Activated CD8-positive, alpha-beta memory T cell treated with anti-CD3 and anti-CD28 coated beads for 48 hours (primary cell): ENCODE measurements around the gene ADTRP.

Experiments used
- DNase-seq, 3 experiments: peaks; one replicate each; pipeline ENCODE4 v3.0.0-alpha.2; 2020; ENCODE audit warnings: low read depth in 2 of 3, low spot score in 2 of 3

ADTRP gene

DNA sequence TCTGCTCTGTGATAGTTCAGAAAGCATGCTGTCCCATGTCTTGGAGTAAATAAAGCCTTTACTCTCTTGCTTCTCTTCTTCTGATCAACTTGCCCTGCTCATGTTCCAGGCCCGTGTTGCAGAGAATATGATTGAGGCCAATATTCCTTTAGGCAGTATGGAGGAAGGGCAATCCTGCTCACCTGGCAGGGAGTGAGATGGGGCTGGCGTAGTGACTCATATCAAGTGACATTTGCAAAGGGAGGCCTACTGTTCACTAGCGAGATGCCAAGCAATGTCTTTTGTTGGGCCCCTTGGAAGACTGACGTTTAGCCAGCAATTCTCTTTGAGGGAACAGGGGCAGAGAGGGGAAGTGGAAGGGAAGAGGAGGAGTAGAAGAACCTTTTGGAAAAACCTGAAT, 19.7 kb downstream of the ADTRP start:
- no peak for DNase-seq

DNA sequence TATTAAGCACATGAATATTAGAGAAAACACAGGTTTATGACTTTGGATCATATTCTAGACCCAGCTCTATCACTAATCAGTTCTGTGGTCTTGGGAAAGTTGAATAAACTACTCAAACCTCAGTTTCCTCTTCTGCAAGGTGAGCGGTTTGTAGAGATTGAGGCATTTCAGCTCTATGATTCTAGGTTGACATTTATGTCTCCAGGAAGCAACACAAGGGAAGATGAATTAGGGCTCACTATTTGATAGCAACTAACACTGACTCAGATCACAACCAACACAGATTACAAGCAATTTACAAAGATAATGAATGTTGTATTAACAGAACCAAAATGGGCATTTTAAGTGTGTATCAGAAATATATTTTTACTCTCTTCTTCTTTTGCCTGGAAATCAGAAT, 21.9 kb downstream of the ADTRP start:
- DNase-seq = no peak

DNA sequence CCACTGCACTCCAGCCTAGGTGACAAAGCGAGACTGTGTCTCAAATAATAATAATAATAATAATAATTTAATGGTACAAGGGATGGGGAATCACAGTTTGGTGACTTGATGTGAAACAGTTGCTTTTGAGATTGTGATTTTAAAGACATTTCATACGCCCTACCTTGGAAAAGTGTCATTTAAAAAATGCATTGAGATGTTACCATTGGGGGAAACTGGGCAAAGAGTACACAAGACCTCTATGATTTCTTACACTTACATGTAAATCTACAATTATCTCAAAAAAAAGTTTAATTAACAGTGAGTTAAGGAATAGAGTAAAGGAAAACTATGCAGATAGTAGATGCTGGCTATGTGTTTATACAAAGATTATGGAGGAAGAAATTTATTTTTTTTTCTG, 22.3 kb downstream of the ADTRP start:
- DNase-seq = no peak

DNA sequence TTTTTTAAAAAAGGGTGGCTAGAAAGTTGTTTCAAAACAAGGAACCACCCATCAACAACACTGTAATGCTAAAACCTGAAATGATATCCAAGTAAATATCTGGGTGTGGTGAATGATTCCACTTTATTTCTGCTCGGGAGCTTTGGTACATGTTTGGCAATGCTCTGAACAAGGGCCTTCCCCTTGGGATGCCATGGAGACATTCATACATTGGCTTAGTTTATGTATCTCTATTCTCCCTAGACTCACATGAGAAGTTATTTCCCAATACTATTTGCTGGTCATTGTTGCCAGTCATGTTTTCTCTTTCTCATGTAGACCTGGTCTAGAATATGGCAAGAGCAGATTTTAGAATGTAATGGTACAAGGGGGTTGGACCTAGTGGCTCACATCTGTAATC, 22.9 kb downstream of the ADTRP start:
- no peak for DNase-seq

DNA sequence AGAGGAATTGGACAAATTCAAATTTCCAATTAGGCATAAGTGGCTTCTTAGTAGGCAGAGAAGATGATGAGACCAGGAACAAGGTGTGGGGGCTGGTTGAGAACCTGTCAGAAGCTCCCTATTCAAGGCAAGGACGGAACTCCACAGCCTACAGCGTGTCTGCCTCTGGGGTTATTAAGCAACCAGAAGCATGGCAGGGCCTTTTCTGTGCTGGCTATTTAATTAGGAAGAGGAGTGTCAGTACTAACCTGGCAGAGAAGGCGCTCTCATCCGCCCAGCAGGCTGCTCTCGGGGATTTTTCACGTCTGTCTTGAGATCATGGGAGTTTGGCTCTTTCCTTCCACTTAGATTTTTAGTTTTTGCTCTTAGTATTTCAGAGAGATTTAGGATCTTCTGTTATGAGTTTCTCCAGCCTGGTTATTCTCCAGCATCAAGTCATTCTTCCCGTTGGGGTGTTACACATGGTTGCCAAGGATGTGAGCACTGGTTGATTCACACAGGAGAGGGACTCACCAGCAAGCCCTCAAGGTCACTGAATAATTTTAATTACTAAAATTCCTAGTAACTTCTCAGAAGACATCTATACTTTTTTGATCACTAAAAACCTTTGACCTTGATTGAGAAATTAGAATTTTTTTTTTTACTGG, 23.9 kb downstream of the ADTRP start:
- no peak for DNase-seq

DNA sequence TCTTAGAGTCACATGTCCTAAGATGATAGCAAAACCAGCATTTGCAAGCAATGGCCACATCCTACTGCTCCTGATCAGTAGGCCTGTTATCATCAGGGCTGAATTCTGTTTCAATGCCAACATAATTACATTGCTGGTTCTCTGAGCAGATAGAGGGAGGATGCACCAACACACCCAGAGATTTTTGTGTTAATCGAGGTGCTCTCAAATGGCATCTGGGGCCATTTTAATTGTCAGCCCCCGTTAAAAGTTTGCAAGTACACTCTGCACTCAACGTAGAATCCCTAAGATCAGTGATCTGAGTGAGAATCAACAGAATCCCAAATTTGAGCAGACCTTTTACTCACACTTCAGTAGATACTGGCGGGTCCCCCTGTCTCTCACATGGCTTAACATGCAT, 24.8 kb downstream of the ADTRP start:
- no peak for DNase-seq

DNA sequence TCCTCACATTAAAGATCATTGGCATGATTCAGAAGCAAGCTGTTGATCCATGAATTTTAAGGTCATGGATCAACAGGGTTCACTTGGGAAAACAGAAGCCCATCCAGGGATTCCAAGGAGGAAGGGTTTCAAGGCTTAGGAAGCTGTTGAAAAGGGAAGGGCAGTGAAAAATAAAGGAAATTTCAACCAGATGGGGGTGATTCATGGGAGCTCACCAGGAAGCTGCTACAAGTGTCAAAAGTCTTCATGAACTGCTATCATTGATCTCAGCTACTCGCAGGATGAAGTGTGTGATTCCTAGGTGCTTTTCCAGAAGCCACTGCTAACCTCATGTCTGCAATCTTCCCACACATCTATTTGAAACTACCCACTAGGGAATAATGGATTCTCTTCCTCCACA, 26.2 kb downstream of the ADTRP start:
- no peak for DNase-seq

DNA sequence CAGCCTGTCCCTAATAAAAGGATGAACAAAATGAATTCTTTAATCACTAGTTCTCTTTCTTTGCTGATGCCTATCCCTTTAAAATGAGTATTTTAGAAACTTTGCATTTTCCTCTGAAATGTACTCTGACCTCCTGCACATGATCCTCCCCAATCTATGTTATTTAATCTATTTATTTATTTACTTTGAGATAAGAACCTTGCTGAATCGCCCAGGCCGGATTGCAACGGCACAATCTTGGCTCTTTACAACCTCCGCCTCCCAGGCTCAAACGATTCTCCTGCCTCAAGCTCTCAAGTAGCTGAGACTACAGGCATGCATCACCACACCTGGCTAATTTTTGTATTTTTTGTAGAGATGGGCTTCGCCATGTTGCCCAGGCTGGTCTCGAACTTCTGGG, 27.9 kb downstream of the ADTRP start:
- DNase-seq = no peak

DNA sequence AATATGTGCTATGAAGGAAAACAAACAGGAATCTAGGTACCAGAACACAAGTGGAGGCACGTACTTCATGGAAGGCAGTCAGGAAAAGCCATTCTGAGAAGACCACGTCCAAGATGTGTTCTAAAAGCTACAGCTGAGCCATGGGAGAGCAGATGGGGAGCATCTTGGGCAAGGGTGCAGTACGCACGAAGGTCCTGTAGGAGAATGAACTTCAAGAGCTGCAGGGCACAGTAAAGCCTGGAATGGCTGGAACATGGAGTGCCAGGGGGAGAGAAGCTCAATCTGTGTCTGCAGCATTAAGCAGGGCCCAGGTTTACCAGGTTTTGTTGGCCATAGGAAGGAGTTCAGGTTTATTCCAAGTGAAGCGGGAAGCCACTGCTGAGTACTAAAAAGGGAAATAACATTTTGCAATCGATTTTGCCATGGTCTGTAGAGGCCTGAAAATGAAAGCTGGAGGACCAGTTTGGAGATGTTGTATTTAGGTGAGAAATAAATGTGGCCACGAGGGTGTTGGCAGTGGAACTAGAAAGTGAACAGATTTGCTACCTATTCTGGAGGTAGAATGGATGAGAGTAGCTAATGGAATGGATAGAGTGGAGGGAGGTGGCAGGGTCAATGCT, 29.9 kb downstream of the ADTRP start:
- no peak for DNase-seq

DNA sequence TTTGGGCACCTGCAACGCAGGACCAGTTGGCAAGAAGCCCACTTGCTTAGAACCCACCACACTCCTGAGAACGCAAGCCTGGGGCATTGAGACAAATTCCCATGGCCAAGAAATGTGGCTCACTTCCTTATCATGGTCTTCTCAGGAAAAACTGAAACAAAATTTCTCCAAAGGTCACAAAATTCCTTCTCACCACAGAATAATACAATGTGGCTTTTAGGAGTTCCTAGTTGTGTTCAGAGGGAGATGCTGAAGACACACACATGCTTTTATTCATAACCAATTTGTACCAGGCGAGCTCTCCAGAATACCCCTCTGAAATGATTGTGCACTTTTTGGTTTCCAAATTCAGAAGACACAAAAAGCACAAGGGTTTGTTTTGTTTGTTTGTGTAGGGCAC, 31.6 kb downstream of the ADTRP start:
- no peak for DNase-seq

DNA sequence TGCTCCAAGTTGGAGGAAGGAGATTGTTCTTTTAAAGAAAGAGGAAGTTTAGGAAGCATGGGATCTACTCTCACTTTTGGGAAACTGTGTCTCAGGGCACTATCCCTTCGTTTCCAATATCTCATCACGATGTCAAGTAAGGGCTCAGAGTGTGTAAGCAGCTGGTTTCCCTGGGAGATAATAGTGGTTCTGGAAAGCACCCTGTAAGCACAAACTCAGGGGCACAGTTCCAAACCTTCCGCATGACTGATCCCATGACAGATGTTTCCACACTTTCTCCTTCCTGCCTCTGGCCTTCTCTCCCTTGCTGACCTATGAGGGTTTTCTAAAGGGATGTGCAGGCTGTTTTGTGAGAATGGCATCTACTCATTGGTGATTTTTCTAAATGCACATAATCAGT, 33.9 kb downstream of the ADTRP start:
- no peak for DNase-seq

DNA sequence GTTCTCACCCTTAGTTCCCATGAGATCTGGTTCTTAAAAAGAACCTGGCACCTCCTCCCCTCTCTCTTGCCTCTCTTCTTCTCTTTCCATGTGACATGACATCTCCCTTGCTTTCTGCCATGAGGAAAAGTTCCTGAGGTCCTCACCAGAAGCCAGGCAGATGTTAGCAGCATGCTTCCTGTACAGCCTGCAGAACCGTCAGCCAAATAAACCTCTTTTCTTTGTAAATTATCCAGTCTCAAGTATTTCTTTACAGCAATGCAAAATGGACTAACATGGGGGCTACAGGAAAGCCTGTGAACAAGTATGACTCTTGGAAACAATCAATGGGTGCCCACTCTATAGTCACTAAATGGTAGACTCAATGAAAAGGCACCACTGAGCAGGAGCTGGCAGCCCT, 34.5 kb downstream of the ADTRP start:
- DNase-seq = no peak

DNA sequence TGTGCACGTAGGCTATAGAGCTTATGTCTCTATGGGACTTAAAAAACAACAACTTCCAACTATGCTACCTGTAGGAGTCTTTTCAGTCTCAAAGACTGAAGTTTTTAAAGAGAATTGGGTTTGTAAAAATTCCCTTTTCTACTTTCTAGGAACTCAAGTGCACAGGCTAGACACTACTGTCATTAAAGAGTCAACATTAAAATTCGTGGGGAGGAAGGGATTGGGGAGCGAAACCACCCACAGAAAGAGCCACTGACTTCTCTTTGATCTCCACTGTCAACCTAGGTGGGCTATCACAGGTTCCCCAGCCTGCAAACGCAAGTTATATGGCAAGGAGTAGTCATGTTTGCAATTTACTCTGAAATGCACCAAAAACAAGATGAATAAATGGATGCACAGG, 37.7 kb downstream of the ADTRP start:
- no peak for DNase-seq

DNA sequence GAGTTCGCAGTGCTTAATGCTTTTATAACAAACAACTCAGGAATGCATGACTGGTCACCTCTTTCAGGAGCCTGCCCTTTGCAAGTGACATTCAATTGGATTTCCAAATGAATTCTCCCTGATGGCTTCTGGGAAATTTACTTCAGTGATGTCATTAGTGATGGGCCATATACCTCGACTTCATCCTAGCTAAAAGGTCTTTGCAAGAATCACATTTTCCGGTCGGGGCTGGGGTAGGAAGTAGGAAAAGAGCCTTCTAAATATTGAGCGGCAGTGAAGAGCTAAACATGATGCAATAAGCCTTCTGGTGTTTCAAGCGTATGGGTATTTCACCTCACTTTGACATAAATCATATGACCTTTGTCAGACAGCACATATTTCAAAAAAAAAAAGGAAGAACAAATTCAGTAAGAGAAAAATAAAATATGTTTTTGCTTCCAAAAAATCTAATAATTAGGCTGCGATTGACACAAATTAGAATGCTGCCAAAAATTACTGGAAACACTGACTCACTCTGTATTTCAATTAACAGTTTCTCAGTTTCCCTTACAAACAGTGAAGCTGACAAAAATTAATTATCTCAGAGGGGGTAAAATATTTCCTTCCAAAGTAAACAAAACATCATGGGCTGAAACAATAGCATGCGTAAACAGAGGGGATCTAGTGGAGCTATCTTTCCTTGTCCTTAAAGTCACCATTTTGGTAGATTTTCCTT, 39.8 kb downstream of the ADTRP start:
- no peak for DNase-seq

DNA sequence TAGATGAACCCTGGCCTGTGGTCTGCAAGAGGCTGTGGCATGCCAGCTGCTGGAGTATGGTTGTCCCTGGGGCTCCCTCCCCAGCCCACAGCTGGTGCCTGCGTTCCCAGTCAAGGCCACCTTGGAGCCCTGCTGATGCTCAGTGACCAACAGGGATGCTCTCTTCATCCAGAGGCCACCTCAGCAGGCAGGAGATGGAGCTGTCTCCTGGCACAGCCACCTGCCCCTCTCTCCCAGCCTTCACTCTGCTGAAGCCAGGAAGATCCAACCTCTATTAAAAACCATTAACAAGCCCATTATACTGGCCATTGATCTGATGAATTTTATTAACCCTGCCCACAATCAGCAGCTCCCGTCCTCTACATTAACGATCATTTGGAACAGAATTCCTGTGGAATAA, 40.4 kb downstream of the ADTRP start:
- no peak for DNase-seq

DNA sequence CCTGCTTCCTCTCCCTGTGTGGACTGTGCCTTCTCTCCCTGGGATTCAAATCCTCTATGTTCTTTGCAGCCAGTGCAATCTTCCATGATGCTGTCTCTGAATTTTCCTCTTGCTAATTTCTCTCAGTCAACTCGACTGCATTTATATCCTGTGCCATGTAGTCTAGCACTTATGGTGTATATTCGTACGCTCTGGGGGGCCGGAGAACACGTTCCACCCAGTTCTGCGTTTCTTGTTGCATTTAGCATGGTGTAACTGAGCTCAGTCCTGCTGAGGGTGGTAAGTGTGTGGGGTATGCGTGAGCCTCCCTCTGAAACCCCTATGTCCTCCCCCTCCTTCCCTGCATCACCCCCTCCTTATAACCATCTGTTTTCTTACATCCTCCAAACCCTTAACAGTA, 42.0 kb downstream of the ADTRP start:
- DNase-seq = no peak

DNA sequence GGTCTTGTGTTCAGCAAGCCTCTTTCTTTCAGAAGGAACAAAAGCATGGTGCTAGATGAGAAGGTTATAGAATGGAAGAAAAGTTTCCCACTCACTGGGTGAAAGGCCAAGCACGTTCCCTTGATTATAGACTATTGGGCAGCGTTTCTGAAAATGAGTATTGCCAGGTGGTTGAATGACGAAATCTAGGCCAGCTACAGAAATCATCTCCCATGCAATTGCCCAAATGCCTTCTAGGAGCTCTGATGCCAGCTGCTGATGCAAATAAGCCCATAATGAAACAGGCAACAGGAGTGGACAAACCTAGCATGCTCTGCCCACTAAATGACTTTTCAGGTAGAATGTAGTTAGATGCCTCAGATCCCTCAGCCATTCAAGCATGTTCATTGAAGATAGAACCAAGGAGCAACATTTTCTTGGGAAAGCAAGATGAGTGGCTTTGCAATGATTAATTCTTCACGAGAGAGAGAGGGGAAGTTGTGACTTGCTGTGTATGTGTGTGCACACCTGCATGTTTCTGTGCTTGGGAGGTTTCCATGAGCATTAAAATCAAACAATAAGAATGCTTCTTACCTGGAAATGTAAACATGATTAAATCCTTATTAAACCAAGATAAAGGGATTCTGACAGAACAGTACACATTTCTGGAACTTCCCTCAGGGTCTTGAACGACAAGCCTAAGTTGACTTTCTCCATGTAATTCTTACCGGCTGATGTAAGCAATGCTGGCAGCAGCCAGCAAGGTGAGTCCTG, 43.6 kb downstream of the ADTRP start:
- DNase-seq = no peak

DNA sequence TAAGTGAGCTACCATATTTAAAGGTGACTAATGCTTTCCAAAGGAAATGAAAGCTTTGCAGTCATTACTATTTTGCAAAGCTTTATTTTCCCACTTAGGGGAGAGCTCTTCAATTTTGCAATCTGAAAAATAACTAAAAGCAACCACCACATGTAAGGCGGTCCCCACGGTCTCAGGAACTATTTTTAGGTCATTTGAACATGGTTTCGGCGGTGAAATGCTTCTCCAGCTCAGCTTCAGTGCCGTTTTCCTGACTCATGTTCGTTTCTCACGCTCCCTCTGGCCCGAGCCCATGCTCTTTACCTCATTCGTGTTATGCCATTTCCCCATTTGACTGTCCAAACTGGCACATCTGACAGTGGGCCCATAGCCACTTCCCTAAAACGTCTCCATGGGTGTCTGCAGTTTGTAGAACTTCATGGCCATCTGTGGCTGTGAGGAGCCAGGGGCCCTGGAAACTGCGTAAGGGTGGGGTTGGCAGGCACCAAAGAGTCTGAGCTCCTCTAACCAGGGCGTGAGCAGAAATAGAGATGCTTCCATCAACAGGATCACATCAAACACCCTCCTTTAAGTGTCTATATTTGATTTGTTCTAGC, 46.5 kb downstream of the ADTRP start:
- DNase-seq = peak; percentile 20 to 49 (median 38)

DNA sequence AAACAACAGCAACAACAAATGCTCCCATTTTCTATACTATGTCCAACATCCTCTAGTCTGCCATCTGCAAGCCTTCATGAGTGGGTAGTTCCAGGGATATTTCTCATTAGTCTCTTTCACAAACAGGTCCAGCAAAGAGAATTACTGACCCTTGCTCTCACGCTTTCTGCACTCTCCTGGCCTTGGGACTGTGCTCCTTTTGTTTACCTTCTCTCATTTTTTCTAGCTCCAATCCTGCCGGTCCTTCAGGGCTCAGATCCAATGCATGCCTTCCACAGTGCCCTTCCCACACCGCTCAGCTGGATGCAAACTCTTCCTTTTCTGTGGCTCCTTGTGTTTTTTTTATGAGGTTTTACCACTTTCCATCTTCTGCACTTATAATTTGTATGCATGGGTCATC, 47.2 kb downstream of the ADTRP start:
- no peak for DNase-seq

DNA sequence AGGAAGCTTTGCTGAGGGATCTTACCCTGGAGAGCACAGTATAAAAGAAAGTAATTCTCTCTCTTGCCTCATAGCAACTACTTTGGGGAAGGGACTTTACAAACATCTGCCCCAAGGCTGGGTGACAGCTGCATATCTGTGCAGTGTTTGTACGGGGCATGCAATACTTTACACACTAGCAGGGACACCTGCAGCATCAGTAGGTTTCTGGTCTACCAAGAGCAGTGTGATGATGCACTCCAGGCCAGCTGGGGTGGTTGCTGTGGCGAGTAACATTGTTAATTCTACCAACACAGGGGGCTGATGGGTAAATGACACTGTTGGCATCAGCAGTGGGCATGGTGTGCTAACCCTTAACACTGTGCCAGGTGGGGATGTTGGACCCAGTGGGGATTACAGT, 48.0 kb downstream of the ADTRP start:
- DNase-seq = no peak

DNA sequence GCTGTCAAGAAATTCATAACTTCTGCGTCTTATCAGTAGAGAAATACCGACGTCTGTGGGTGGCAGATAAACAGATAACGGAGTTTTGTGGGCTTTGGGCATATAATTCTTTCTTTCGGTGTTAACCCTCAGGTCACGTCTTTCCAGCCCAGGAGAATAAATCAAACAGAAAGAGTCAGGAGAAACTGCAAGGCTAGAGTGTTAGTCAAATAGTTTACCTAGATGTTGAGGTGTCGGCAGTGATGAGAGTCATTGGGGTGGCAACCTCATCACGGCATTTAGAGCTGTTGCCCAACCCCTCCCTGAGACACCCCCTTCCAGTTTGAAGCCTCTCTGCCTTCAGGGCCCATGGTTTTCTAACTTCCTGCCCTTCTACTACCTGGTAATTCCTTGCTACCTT, 49.5 kb downstream of the ADTRP start:
- no peak for DNase-seq
